ENCODE measurements around the gene HABP4.
A peak's percentile ranks its signal among the peaks of the same experiment; 100 is the strongest.

HABP4 gene

GRCh38 chr9:96420468-96421219 is 29.3 kb upstream of the HABP4 start:
- Mint-ChIP-seq H3K27ac (peak overlapping the region; percentile 51 to 64), H3K36me3 (ENCODE audit: insufficient read depth) (peaks cover 19% of the 10 kb centered on the region), H3K4me3 (peak overlapping the region in 1 of 2 donors; percentile 84), H3K9me3 (no peaks in the 10 kb centered on the region), H3K27me3 (no peaks in the 10 kb centered on the region), H3K4me1 (ENCODE audit: low read depth in 2 of 2) (peaks cover 27 to 33% of the 10 kb centered on the region in 2 donors)
- DNase-seq: no peak
- ATAC-seq (replicated peaks): no peak

GRCh38 chr9:96423322-96423984 is 26.5 kb upstream of the HABP4 start:
- peaks cover 27 to 31% of the 10 kb centered on the region in 2 donors for H3K4me1 Mint-ChIP-seq (ENCODE audit: low read depth in 2 of 2)
- no peak overlapping the region for H3K27ac Mint-ChIP-seq
- H3K27me3 Mint-ChIP-seq: no peaks in the 10 kb centered on the region
- DNase-seq (no peak), ATAC-seq (replicated peaks) (no peak)
- peaks cover 11% of the 10 kb centered on the region for H3K36me3 Mint-ChIP-seq (ENCODE audit: insufficient read depth)
- no peaks in the 10 kb centered on the region for H3K9me3 Mint-ChIP-seq
- H3K4me3 Mint-ChIP-seq: no peak overlapping the region

- Mint-ChIP-seq H3K27ac (no peak overlapping the region), H3K27me3 (no peaks in the 10 kb centered on the region), H3K4me1 (ENCODE audit: low read depth in 2 of 2) (peaks cover 27 to 31% of the 10 kb centered on the region in 2 donors), H3K9me3 (no peaks in the 10 kb centered on the region), H3K36me3 (ENCODE audit: insufficient read depth) (peaks cover 11% of the 10 kb centered on the region), H3K4me3 (no peak overlapping the region)
- DNase-seq: no peak
- ATAC-seq (replicated peaks): no peak
Measured at GRCh38 chr9:96423985-96424336, 26.0 kb upstream of the HABP4 start.

GRCh38 chr9:96425500-96426169 is 24.3 kb upstream of the HABP4 start:
- Mint-ChIP-seq H3K36me3 (ENCODE audit: insufficient read depth) (peaks cover 7% of the 10 kb centered on the region), H3K4me3 (peak overlapping the region; percentile 44 to 56), H3K27me3 (no peaks in the 10 kb centered on the region), H3K4me1 (ENCODE audit: low read depth in 2 of 2) (peaks cover 17 to 19% of the 10 kb centered on the region in 2 donors), H3K27ac (peak overlapping the region; percentile 70 to 84), H3K9me3 (no peaks in the 10 kb centered on the region)
- ATAC-seq (replicated peaks) (peak; percentile 92), DNase-seq (no peak)

- Mint-ChIP-seq H3K27ac (no peak overlapping the region), H3K4me1 (ENCODE audit: low read depth in 2 of 2) (peaks cover 12 to 15% of the 10 kb centered on the region in 2 donors), H3K27me3 (peaks cover 0 to 6% of the 10 kb centered on the region in 2 donors), H3K36me3 (ENCODE audit: insufficient read depth) (peaks cover 4% of the 10 kb centered on the region), H3K4me3 (no peak overlapping the region), H3K9me3 (no peaks in the 10 kb centered on the region)
- no peak for DNase-seq
- no peak for ATAC-seq (replicated peaks)
Measured at GRCh38 chr9:96429732-96430131, 20.2 kb upstream of the HABP4 start.

- no peak for ATAC-seq (replicated peaks)
- peaks cover 11 to 12% of the 10 kb centered on the region in 2 donors for H3K4me1 Mint-ChIP-seq (ENCODE audit: low read depth in 2 of 2)
- no peak overlapping the region for H3K4me3 Mint-ChIP-seq
- H3K27me3 Mint-ChIP-seq: peaks cover 0 to 6% of the 10 kb centered on the region in 2 donors
- H3K9me3 Mint-ChIP-seq: no peaks in the 10 kb centered on the region
- peaks cover 4% of the 10 kb centered on the region for H3K36me3 Mint-ChIP-seq (ENCODE audit: insufficient read depth)
- DNase-seq: no peak
- H3K27ac Mint-ChIP-seq: no peak overlapping the region
Measured at GRCh38 chr9:96430377-96430776, 19.6 kb upstream of the HABP4 start.

- no peak overlapping the region for H3K4me3 Mint-ChIP-seq
- ATAC-seq (replicated peaks): no peak
- H3K9me3 Mint-ChIP-seq: no peaks in the 10 kb centered on the region
- peak overlapping the region in 1 of 2 donors; percentile 57 for H3K27ac Mint-ChIP-seq
- H3K4me1 Mint-ChIP-seq (ENCODE audit: low read depth in 2 of 2): peaks cover 9 to 12% of the 10 kb centered on the region in 2 donors
- H3K36me3 Mint-ChIP-seq (ENCODE audit: insufficient read depth): no peaks in the 10 kb centered on the region
- no peak for DNase-seq
- peaks cover 0 to 6% of the 10 kb centered on the region in 2 donors for H3K27me3 Mint-ChIP-seq
Measured at GRCh38 chr9:96435345-96435744, 14.6 kb upstream of the HABP4 start.

- H3K9me3 Mint-ChIP-seq: no peaks in the 10 kb centered on the region
- peaks cover 0 to 6% of the 10 kb centered on the region in 2 donors for H3K27me3 Mint-ChIP-seq
- peak overlapping the region in 1 of 2 donors; percentile 57 for H3K27ac Mint-ChIP-seq
- H3K36me3 Mint-ChIP-seq (ENCODE audit: insufficient read depth): no peaks in the 10 kb centered on the region
- peak; percentile 18 to 31 (median 22) for DNase-seq
- peaks cover 9 to 12% of the 10 kb centered on the region in 2 donors for H3K4me1 Mint-ChIP-seq (ENCODE audit: low read depth in 2 of 2)
- ATAC-seq (replicated peaks): peak; percentile 97
- H3K4me3 Mint-ChIP-seq: no peak overlapping the region
Measured at GRCh38 chr9:96436063-96436455, 13.9 kb upstream of the HABP4 start.

- no peak overlapping the region for H3K4me3 Mint-ChIP-seq
- H3K27me3 Mint-ChIP-seq: peaks cover 0 to 6% of the 10 kb centered on the region in 2 donors
- H3K27ac Mint-ChIP-seq: peak overlapping the region in 1 of 2 donors; percentile 57
- no peaks in the 10 kb centered on the region for H3K36me3 Mint-ChIP-seq (ENCODE audit: insufficient read depth)
- no peaks in the 10 kb centered on the region for H3K9me3 Mint-ChIP-seq
- DNase-seq: no peak
- peaks cover 9 to 12% of the 10 kb centered on the region in 2 donors for H3K4me1 Mint-ChIP-seq (ENCODE audit: low read depth in 2 of 2)
- no peak for ATAC-seq (replicated peaks)
Measured at GRCh38 chr9:96436456-96437126, 13.4 kb upstream of the HABP4 start.

- DNase-seq (no peak), ATAC-seq (replicated peaks) (no peak)
- H3K27me3 Mint-ChIP-seq: peaks cover 0 to 6% of the 10 kb centered on the region in 2 donors
- no peaks in the 10 kb centered on the region for H3K36me3 Mint-ChIP-seq (ENCODE audit: insufficient read depth)
- H3K4me1 Mint-ChIP-seq (ENCODE audit: low read depth in 2 of 2): peaks cover 9 to 12% of the 10 kb centered on the region in 2 donors
- H3K27ac Mint-ChIP-seq: no peak overlapping the region
- H3K9me3 Mint-ChIP-seq: no peaks in the 10 kb centered on the region
- no peak overlapping the region for H3K4me3 Mint-ChIP-seq
Measured at GRCh38 chr9:96437454-96437853, 12.5 kb upstream of the HABP4 start.

- Mint-ChIP-seq H3K36me3 (ENCODE audit: insufficient read depth) (no peaks in the 10 kb centered on the region), H3K4me3 (no peak overlapping the region), H3K9me3 (no peaks in the 10 kb centered on the region), H3K27me3 (no peaks in the 10 kb centered on the region), H3K4me1 (ENCODE audit: low read depth in 2 of 2) (peaks cover 5 to 8% of the 10 kb centered on the region in 2 donors), H3K27ac (no peak overlapping the region)
- ATAC-seq (replicated peaks) (no peak), DNase-seq (no peak)
Measured at GRCh38 chr9:96440671-96441199, 9.2 kb upstream of the HABP4 start.

GRCh38 chr9:96441798-96442445 is 8.0 kb upstream of the HABP4 start:
- H3K36me3 Mint-ChIP-seq (ENCODE audit: insufficient read depth): no peaks in the 10 kb centered on the region
- no peaks in the 10 kb centered on the region for H3K4me1 Mint-ChIP-seq (ENCODE audit: low read depth in 2 of 2)
- ATAC-seq (replicated peaks) (no peak), DNase-seq (no peak)
- no peaks in the 10 kb centered on the region for H3K27me3 Mint-ChIP-seq
- no peak overlapping the region for H3K4me3 Mint-ChIP-seq
- H3K9me3 Mint-ChIP-seq: no peaks in the 10 kb centered on the region
- no peak overlapping the region for H3K27ac Mint-ChIP-seq

- H3K27me3 Mint-ChIP-seq: no peaks in the 10 kb centered on the region
- no peak overlapping the region for H3K27ac Mint-ChIP-seq
- no peaks in the 10 kb centered on the region for H3K9me3 Mint-ChIP-seq
- H3K4me1 Mint-ChIP-seq (ENCODE audit: low read depth in 2 of 2): no peaks in the 10 kb centered on the region
- no peak overlapping the region for H3K4me3 Mint-ChIP-seq
- DNase-seq: no peak
- ATAC-seq (replicated peaks): peak; percentile 59
- H3K36me3 Mint-ChIP-seq (ENCODE audit: insufficient read depth): no peaks in the 10 kb centered on the region
Measured at GRCh38 chr9:96442491-96442890, 7.5 kb upstream of the HABP4 start.

All from effector memory CD8-positive, alpha-beta T cell (primary cell).